ENCODE data around the gene HUWE1.

Gene HUWE1

GRCh38 chrX:53606456-53606855 is 80.1 kb downstream of the HUWE1 start:
- Histone ChIP-seq H3K36me3 (ENCODE audit: insufficient read depth, low read length) (peaks cover 90% of the 10 kb centered on the region), H2AFZ (ENCODE audit: low read depth, low read length) (no peak overlapping the region), H3K9me3 (ENCODE audit: insufficient read depth, low read length, severe bottlenecking) (no peaks in the 10 kb centered on the region), H3K27ac (ENCODE audit: low read length) (no peak overlapping the region), H3K9ac (ENCODE audit: low read depth, low read length) (no peak overlapping the region), H3K27me3 (ENCODE audit: insufficient read depth, low read length, poor library complexity) (no peaks in the 10 kb centered on the region), H3K79me2 (ENCODE audit: insufficient read depth, low read length) (peaks cover 16% of the 10 kb centered on the region; the same call in 1 of the 2 replicates), H3K4me3 (ENCODE audit: low read depth in 1 of 2, low read length in 2 of 2) (no peak overlapping the region), H3K4me1 (ENCODE audit: insufficient read depth, low read length) (no peaks in the 10 kb centered on the region), H3K4me2 (ENCODE audit: insufficient read depth, low read length) (no peak overlapping the region), H4K20me1 (ENCODE audit: insufficient read depth, low read length) (no peaks in the 10 kb centered on the region; the same call in 1 of the 2 replicates)
- TF ChIP-seq, protein P1, sequence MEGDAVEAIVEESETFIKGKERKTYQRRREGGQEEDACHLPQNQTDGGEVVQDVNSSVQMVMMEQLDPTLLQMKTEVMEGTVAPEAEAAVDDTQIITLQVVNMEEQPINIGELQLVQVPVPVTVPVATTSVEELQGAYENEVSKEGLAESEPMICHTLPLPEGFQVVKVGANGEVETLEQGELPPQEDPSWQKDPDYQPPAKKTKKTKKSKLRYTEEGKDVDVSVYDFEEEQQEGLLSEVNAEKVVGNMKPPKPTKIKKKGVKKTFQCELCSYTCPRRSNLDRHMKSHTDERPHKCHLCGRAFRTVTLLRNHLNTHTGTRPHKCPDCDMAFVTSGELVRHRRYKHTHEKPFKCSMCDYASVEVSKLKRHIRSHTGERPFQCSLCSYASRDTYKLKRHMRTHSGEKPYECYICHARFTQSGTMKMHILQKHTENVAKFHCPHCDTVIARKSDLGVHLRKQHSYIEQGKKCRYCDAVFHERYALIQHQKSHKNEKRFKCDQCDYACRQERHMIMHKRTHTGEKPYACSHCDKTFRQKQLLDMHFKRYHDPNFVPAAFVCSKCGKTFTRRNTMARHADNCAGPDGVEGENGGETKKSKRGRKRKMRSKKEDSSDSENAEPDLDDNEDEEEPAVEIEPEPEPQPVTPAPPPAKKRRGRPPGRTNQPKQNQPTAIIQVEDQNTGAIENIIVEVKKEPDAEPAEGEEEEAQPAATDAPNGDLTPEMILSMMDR (IDR thresholded peaks at IDR 0.05; ENCODE audit: borderline replicate concordance, extremely low read depth, low read length, poor library complexity, severe bottlenecking), result no peak
- TF ChIP-seq EZH2 (IDR thresholded peaks at IDR 0.05; ENCODE audit: borderline replicate concordance, low read depth, low read length, severe bottlenecking), result no peak
- DNase-seq (no peak), ATAC-seq (ENCODE audit: insufficient read depth, low read depth) (no peak)

- no peaks in the 10 kb centered on the region for H3K27me3 ChIP-seq (ENCODE audit: insufficient read depth, low read length, poor library complexity)
- H3K36me3 ChIP-seq (ENCODE audit: insufficient read depth, low read length), result peaks cover 90% of the 10 kb centered on the region
- H3K9me3 ChIP-seq (ENCODE audit: insufficient read depth, low read length, severe bottlenecking), result no peaks in the 10 kb centered on the region
- TF ChIP-seq, protein P1 (IDR thresholded peaks at IDR 0.05; ENCODE audit: borderline replicate concordance, extremely low read depth, low read length, poor library complexity, severe bottlenecking), result no peak
- TF ChIP-seq EZH2 (IDR thresholded peaks at IDR 0.05; ENCODE audit: borderline replicate concordance, low read depth, low read length, severe bottlenecking), result no peak
- ATAC-seq (ENCODE audit: insufficient read depth, low read depth), result no peak
- peaks cover 10% of the 10 kb centered on the region; the same call in 1 of the 2 replicates for H3K79me2 ChIP-seq (ENCODE audit: insufficient read depth, low read length)
- H3K4me3 ChIP-seq (ENCODE audit: low read depth in 1 of 2, low read length in 2 of 2), result no peak overlapping the region
- no peaks in the 10 kb centered on the region for H3K4me1 ChIP-seq (ENCODE audit: insufficient read depth, low read length)
- H3K9ac ChIP-seq (ENCODE audit: low read depth, low read length), result no peak overlapping the region
- no peaks in the 10 kb centered on the region; the same call in 1 of the 2 replicates for H4K20me1 ChIP-seq (ENCODE audit: insufficient read depth, low read length)
- no peak overlapping the region for H3K4me2 ChIP-seq (ENCODE audit: insufficient read depth, low read length)
- no peak overlapping the region for H2AFZ ChIP-seq (ENCODE audit: low read depth, low read length)
- H3K27ac ChIP-seq (ENCODE audit: low read length), result no peak overlapping the region
- DNase-seq, result no peak
Observed at GRCh38 chrX:53605004-53605403, 81.5 kb downstream of the HUWE1 start.

GRCh38 chrX:53599781-53600396 is 86.6 kb downstream of the HUWE1 start:
- Histone ChIP-seq H4K20me1 (ENCODE audit: insufficient read depth, low read length) (no peaks in the 10 kb centered on the region; the same call in 1 of the 2 replicates), H3K79me2 (ENCODE audit: insufficient read depth, low read length) (no peaks in the 10 kb centered on the region), H3K27me3 (ENCODE audit: insufficient read depth, low read length, poor library complexity) (no peaks in the 10 kb centered on the region), H3K4me1 (ENCODE audit: insufficient read depth, low read length) (no peaks in the 10 kb centered on the region), H2AFZ (ENCODE audit: low read depth, low read length) (no peak overlapping the region), H3K4me2 (ENCODE audit: insufficient read depth, low read length) (no peak overlapping the region), H3K9me3 (ENCODE audit: insufficient read depth, low read length, severe bottlenecking) (no peaks in the 10 kb centered on the region), H3K4me3 (ENCODE audit: low read depth in 1 of 2, low read length in 2 of 2) (no peak overlapping the region), H3K27ac (ENCODE audit: low read length) (no peak overlapping the region), H3K9ac (ENCODE audit: low read depth, low read length) (no peak overlapping the region), H3K36me3 (ENCODE audit: insufficient read depth, low read length) (peaks cover 77% of the 10 kb centered on the region)
- ATAC-seq (ENCODE audit: insufficient read depth, low read depth) (no peak), DNase-seq (no peak)
- TF ChIP-seq EZH2 (IDR thresholded peaks at IDR 0.05; ENCODE audit: borderline replicate concordance, low read depth, low read length, severe bottlenecking), result no peak
- TF ChIP-seq, protein P1 (IDR thresholded peaks at IDR 0.05; ENCODE audit: borderline replicate concordance, extremely low read depth, low read length, poor library complexity, severe bottlenecking), result no peak
